ENCODE measurements around the gene CILP2.

CILP2 gene

DNA sequence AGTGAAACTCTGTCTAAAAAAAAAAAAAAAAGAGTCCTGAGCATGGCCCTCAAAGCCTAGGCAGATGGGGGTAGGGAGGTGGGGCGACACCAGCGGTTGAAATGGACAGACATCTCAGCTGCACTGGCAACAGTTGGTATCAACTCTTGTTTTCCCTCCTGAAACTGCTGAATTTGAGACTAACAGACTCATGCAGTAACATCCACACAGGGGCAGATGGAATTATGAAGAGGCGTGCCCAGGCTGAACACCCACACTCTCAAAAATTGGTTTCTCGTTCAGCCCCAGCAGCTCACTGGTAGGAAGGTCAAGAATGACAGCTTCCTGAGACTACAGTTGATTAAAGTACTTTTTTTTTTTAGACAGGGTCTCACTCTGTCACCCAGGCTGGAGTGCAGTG is 56.3 kb downstream of the CILP2 start:
- no peak for TF ChIP-seq SIN3A (IDR thresholded peaks at IDR 0.05; ENCODE audit: borderline replicate concordance, insufficient read depth, low read length)
- no peak for TF ChIP-seq TAF1 (IDR thresholded peaks at IDR 0.05; ENCODE audit: borderline replicate concordance, insufficient read depth, low read length)
- TF ChIP-seq FOXP2 (optimal IDR thresholded peaks at IDR 0.05; ENCODE audit: borderline replicate concordance, extremely low read depth, extremely low read length, insufficient read depth) = no peak
- TF ChIP-seq POLR2AphosphoS5 (IDR thresholded peaks at IDR 0.05; ENCODE audit: low read depth, low read length) = no peak

DNA sequence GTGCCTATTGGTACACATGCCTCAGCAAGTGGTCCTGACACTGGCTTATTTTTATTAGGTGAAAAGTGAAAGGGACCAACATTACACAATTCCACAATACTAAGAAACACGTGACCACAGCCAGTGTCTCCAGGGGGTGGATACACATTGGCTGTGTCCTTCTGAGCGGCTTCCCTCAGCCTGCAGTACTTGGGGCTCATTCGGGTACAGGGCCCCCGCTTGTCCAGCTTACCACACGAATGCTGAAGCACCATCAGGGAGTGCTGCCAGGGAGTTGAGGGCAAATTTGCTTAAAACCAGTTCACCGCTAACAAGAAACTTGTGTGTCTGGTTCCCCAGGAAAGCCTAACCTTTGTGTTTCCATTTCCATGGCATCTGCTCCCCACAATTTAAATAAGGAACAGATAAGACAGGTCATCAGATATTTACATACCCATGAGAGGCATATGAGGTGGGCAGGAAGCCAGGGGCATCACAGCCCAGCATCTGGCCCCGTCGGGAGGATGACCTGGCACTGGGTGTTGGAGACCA is 57.2 kb downstream of the CILP2 start:
- TF ChIP-seq, protein P1, sequence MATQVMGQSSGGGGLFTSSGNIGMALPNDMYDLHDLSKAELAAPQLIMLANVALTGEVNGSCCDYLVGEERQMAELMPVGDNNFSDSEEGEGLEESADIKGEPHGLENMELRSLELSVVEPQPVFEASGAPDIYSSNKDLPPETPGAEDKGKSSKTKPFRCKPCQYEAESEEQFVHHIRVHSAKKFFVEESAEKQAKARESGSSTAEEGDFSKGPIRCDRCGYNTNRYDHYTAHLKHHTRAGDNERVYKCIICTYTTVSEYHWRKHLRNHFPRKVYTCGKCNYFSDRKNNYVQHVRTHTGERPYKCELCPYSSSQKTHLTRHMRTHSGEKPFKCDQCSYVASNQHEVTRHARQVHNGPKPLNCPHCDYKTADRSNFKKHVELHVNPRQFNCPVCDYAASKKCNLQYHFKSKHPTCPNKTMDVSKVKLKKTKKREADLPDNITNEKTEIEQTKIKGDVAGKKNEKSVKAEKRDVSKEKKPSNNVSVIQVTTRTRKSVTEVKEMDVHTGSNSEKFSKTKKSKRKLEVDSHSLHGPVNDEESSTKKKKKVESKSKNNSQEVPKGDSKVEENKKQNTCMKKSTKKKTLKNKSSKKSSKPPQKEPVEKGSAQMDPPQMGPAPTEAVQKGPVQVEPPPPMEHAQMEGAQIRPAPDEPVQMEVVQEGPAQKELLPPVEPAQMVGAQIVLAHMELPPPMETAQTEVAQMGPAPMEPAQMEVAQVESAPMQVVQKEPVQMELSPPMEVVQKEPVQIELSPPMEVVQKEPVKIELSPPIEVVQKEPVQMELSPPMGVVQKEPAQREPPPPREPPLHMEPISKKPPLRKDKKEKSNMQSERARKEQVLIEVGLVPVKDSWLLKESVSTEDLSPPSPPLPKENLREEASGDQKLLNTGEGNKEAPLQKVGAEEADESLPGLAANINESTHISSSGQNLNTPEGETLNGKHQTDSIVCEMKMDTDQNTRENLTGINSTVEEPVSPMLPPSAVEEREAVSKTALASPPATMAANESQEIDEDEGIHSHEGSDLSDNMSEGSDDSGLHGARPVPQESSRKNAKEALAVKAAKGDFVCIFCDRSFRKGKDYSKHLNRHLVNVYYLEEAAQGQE (IDR thresholded peaks at IDR 0.05; ENCODE audit: insufficient read depth in 1 of 2, low read depth in 2 of 2, low read length in 2 of 2) = no peak
- TF ChIP-seq TAF1 (IDR thresholded peaks at IDR 0.05; ENCODE audit: borderline replicate concordance, insufficient read depth, low read length) (no peak), SIN3A (IDR thresholded peaks at IDR 0.05; ENCODE audit: borderline replicate concordance, insufficient read depth, low read length) (no peak), POLR2AphosphoS5 (IDR thresholded peaks at IDR 0.05; ENCODE audit: low read depth, low read length) (no peak)
